ENCODE data around the gene IP6K1.
"Not testable (repeated sequence)": the region's sequence is repeated elsewhere in the genome, so short reads cannot be mapped to it uniquely, and the experiment has no call there.

The IP6K1 gene

GRCh38 chr3:49786357-49787181 is at the start of gene IP6K1:
Gene IP6K1, minus strand, starts transcription at chr3:49786542. Its CDS starts 38,502 bp downstream, at chr3:49748040.
- Mint-ChIP-seq H3K9me3 (no peaks in the 10 kb centered on the region), H3K4me3 (peak within 1 kb of the TSS; percentile 88), H3K27me3 (no peaks in the 10 kb centered on the region), H3K27ac (ENCODE audit: low read depth) (peak within 1 kb of the TSS; percentile 96), H3K4me1 (peaks cover 30% of the 10 kb centered on the region), H3K36me3 (ENCODE audit: insufficient read depth) (peaks cover 19% of the 10 kb centered on the region)
- peak; percentile 96 to 99 for DNase-seq (ENCODE audit: low spot score in 2 of 2)
- ATAC-seq (replicated peaks; ENCODE audit: extremely low read depth, poor library complexity, severe bottlenecking): peak; percentile 99

GRCh38 chr3:49831341-49831740 is 45.0 kb upstream of the IP6K1 start:
- H3K4me3 Mint-ChIP-seq: no peak overlapping the region
- H3K27ac Mint-ChIP-seq (ENCODE audit: low read depth): no peak overlapping the region
- no peaks in the 10 kb centered on the region for H3K9me3 Mint-ChIP-seq
- no peaks in the 10 kb centered on the region for H3K4me1 Mint-ChIP-seq
- no peaks in the 10 kb centered on the region for H3K36me3 Mint-ChIP-seq (ENCODE audit: insufficient read depth)
- ATAC-seq (replicated peaks; ENCODE audit: extremely low read depth, poor library complexity, severe bottlenecking): no peak
- DNase-seq (ENCODE audit: low spot score in 2 of 2): no peak
- H3K27me3 Mint-ChIP-seq: no peaks in the 10 kb centered on the region

GRCh38 chr3:49826016-49826415 is 39.7 kb upstream of the IP6K1 start:
- no peak for ATAC-seq (replicated peaks; ENCODE audit: extremely low read depth, poor library complexity, severe bottlenecking)
- Mint-ChIP-seq H3K9me3 (no peaks in the 10 kb centered on the region), H3K4me1 (no peaks in the 10 kb centered on the region)

GRCh38 chr3:49823131-49823530 is 36.8 kb upstream of the IP6K1 start:
- H3K27me3 Mint-ChIP-seq; H3K4me3 Mint-ChIP-seq; H3K36me3 Mint-ChIP-seq (ENCODE audit: insufficient read depth); ATAC-seq (replicated peaks; ENCODE audit: extremely low read depth, poor library complexity, severe bottlenecking); H3K4me1 Mint-ChIP-seq; H3K9me3 Mint-ChIP-seq; DNase-seq (ENCODE audit: low spot score in 2 of 2): not testable (repeated sequence)
- H3K27ac Mint-ChIP-seq (ENCODE audit: low read depth): peak overlapping the region; percentile 55

More at GRCh38 chr3:49826016-49826415, 39.7 kb upstream of the IP6K1 start:
- no peak overlapping the region for H3K27ac Mint-ChIP-seq (ENCODE audit: low read depth)
- H3K4me3 Mint-ChIP-seq: no peak overlapping the region
- DNase-seq (ENCODE audit: low spot score in 2 of 2): no peak
- H3K36me3 Mint-ChIP-seq (ENCODE audit: insufficient read depth): no peaks in the 10 kb centered on the region
- no peaks in the 10 kb centered on the region for H3K27me3 Mint-ChIP-seq

GRCh38 chr3:49813497-49814174 is 27.3 kb upstream of the IP6K1 start, which contains the start of gene UBA7:
Gene UBA7, minus strand, starts transcription at chr3:49813953. Its CDS starts 166 bp downstream, at chr3:49813787.
- H3K4me3 Mint-ChIP-seq: peak within 1 kb of the TSS; percentile 93
- no peaks in the 10 kb centered on the region for H3K27me3 Mint-ChIP-seq
- no peak for DNase-seq (ENCODE audit: low spot score in 2 of 2)
- peaks cover 22% of the 10 kb centered on the region for H3K4me1 Mint-ChIP-seq
- H3K9me3 Mint-ChIP-seq: no peaks in the 10 kb centered on the region
- H3K36me3 Mint-ChIP-seq (ENCODE audit: insufficient read depth): peaks cover 18% of the 10 kb centered on the region
- ATAC-seq (replicated peaks; ENCODE audit: extremely low read depth, poor library complexity, severe bottlenecking): peak; percentile 85
- H3K27ac Mint-ChIP-seq (ENCODE audit: low read depth): peak within 1 kb of the TSS; percentile 93

- no peaks in the 10 kb centered on the region for H3K27me3 Mint-ChIP-seq
- ATAC-seq (replicated peaks; ENCODE audit: extremely low read depth, poor library complexity, severe bottlenecking) (no peak), DNase-seq (ENCODE audit: low spot score in 2 of 2) (no peak)
- H3K9me3 Mint-ChIP-seq: no peaks in the 10 kb centered on the region
- H3K4me1 Mint-ChIP-seq: peaks cover 22% of the 10 kb centered on the region
- H3K36me3 Mint-ChIP-seq (ENCODE audit: insufficient read depth): peaks cover 18% of the 10 kb centered on the region
- H3K4me3 Mint-ChIP-seq: peak overlapping the region; percentile 93
- H3K27ac Mint-ChIP-seq (ENCODE audit: low read depth): peak overlapping the region; percentile 93
These were observed 26.7 kb upstream of the IP6K1 start for GRCh38 chr3:49812916-49813496.

- H3K4me3 Mint-ChIP-seq: no peak overlapping the region
- no peaks in the 10 kb centered on the region for H3K9me3 Mint-ChIP-seq
- H3K27me3 Mint-ChIP-seq: no peaks in the 10 kb centered on the region
- no peak for ATAC-seq (replicated peaks; ENCODE audit: extremely low read depth, poor library complexity, severe bottlenecking)
- no peak for DNase-seq (ENCODE audit: low spot score in 2 of 2)
- H3K27ac Mint-ChIP-seq (ENCODE audit: low read depth): peak overlapping the region; percentile 38
- peaks cover 20% of the 10 kb centered on the region for H3K36me3 Mint-ChIP-seq (ENCODE audit: insufficient read depth)
- peaks cover 29% of the 10 kb centered on the region for H3K4me1 Mint-ChIP-seq
These were observed 21.2 kb upstream of the IP6K1 start for GRCh38 chr3:49807431-49808114.

GRCh38 chr3:49806850-49807249 is 20.5 kb upstream of the IP6K1 start:
- no peaks in the 10 kb centered on the region for H3K27me3 Mint-ChIP-seq
- no peak for DNase-seq (ENCODE audit: low spot score in 2 of 2)
- H3K9me3 Mint-ChIP-seq: no peaks in the 10 kb centered on the region
- no peak overlapping the region for H3K4me3 Mint-ChIP-seq
- peaks cover 34% of the 10 kb centered on the region for H3K4me1 Mint-ChIP-seq
- H3K27ac Mint-ChIP-seq (ENCODE audit: low read depth): peak overlapping the region; percentile 38
- H3K36me3 Mint-ChIP-seq (ENCODE audit: insufficient read depth): peaks cover 20% of the 10 kb centered on the region
- ATAC-seq (replicated peaks; ENCODE audit: extremely low read depth, poor library complexity, severe bottlenecking): no peak

- Mint-ChIP-seq H3K9me3 (no peaks in the 10 kb centered on the region), H3K4me1 (peaks cover 35% of the 10 kb centered on the region), H3K27me3 (no peaks in the 10 kb centered on the region), H3K36me3 (ENCODE audit: insufficient read depth) (peaks cover 20% of the 10 kb centered on the region), H3K4me3 (peak overlapping the region; percentile 19), H3K27ac (ENCODE audit: low read depth) (peak overlapping the region; percentile 72)
- ATAC-seq (replicated peaks; ENCODE audit: extremely low read depth, poor library complexity, severe bottlenecking) (no peak), DNase-seq (ENCODE audit: low spot score in 2 of 2) (no peak)
These were observed 19.8 kb upstream of the IP6K1 start for GRCh38 chr3:49805897-49806701.

GRCh38 chr3:49805367-49805782 is 19.0 kb upstream of the IP6K1 start:
- peak overlapping the region; percentile 19 for H3K4me3 Mint-ChIP-seq
- DNase-seq (ENCODE audit: low spot score in 2 of 2): no peak

GRCh38 chr3:49804141-49805041 is 18.0 kb upstream of the IP6K1 start:
- no peak for ATAC-seq (replicated peaks; ENCODE audit: extremely low read depth, poor library complexity, severe bottlenecking)
- H3K27ac Mint-ChIP-seq (ENCODE audit: low read depth): peak overlapping the region; percentile 68
- H3K4me1 Mint-ChIP-seq: peaks cover 30% of the 10 kb centered on the region
- DNase-seq (ENCODE audit: low spot score in 2 of 2): no peak
- H3K9me3 Mint-ChIP-seq: no peaks in the 10 kb centered on the region
- H3K27me3 Mint-ChIP-seq: no peaks in the 10 kb centered on the region
- H3K4me3 Mint-ChIP-seq: peak overlapping the region; percentile 86
- peaks cover 10% of the 10 kb centered on the region for H3K36me3 Mint-ChIP-seq (ENCODE audit: insufficient read depth)

More at GRCh38 chr3:49805367-49805782, 19.0 kb upstream of the IP6K1 start:
- ATAC-seq (replicated peaks; ENCODE audit: extremely low read depth, poor library complexity, severe bottlenecking): no peak
- Mint-ChIP-seq H3K27ac (ENCODE audit: low read depth) (peak overlapping the region; percentile 72), H3K4me1 (peaks cover 35% of the 10 kb centered on the region), H3K27me3 (no peaks in the 10 kb centered on the region), H3K9me3 (no peaks in the 10 kb centered on the region), H3K36me3 (ENCODE audit: insufficient read depth) (peaks cover 17% of the 10 kb centered on the region)
